ENCODE measurements around the gene CDH4. TPM values are rescaled to one million over a fixed set of nuclear protein-coding genes. Genes with fewer than 3 reads are reported as not detected.
A peak's percentile ranks its signal among the peaks of the same experiment; 100 is the strongest.

CDH4 gene
- total and polyA plus RNA-seq, 2 of the 13 experiments (the other 11 are each of a cell fraction or from before 2014, with no cell fraction given) = not detected

DNA sequence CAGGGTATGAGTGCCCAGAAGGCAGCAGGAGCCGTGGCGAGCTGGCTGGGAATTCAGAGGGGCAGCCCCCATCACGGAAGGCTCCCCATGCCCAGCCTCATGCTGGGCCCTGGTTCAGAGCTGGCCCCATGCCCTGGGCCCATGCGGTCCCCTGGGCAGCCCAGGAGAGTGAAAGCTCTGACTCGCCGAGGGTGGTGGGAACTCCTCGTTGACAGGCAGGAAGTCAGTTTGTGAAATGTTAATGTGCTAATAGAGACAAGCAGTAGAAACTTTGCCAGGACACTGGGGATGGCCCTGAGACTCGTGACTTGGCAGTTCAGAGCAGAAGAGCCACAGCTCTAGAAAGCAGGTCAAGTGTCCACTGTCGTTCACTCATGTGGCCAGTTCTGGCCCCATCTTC, 460.6 kb downstream of the CDH4 start:
- no TSS peak for BruUV-seq (replicated peaks)
- no peak overlapping the region for H3K4me3 ChIP-seq (replicated peaks in 1 of 3; ENCODE audit: insufficient read depth in 1 of 3, low read depth in 2 of 3, low read length in 3 of 3)
- H3K4me1 ChIP-seq (ENCODE audit: insufficient read depth, low read length) = no peaks in the 10 kb centered on the region
- TF ChIP-seq, protein P1, sequence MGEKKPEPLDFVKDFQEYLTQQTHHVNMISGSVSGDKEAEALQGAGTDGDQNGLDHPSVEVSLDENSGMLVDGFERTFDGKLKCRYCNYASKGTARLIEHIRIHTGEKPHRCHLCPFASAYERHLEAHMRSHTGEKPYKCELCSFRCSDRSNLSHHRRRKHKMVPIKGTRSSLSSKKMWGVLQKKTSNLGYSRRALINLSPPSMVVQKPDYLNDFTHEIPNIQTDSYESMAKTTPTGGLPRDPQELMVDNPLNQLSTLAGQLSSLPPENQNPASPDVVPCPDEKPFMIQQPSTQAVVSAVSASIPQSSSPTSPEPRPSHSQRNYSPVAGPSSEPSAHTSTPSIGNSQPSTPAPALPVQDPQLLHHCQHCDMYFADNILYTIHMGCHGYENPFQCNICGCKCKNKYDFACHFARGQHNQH (CRISPR knock-in tag; IDR thresholded peaks at IDR 0.05) = no peak
- TF ChIP-seq XBP1 (CRISPR knock-in tag; IDR thresholded peaks at IDR 0.05) (no peak), HNRNPH1 (optimal IDR thresholded peaks at IDR 0.05; ENCODE audit: low read depth, low read length) (no peak), CCAR2 (optimal IDR thresholded peaks at IDR 0.05; ENCODE audit: low read depth, low read length) (no peak), FOXM1 (CRISPR knock-in tag; IDR thresholded peaks at IDR 0.05) (no peak), ZNF354B (CRISPR knock-in tag; IDR thresholded peaks at IDR 0.05) (no peak)
- ChIA-PET CTCF (ENCODE audit: low intra/inter-chr PET ratio, low total read pairs) (no interaction called here), POLR2A (no interaction called here)
- FAIRE-seq = no peak
- H3K27me3 ChIP-seq (ENCODE audit: control insufficient read depth in 1 of 2, insufficient read depth in 2 of 2, low read length in 2 of 2) = peaks cover 6 to 13% of the 10 kb centered on the region in 2 experiments; a peak in 4 of 5 replicates
- H3K36me3 ChIP-seq (replicated peaks in 1 of 2; ENCODE audit: control insufficient read depth in 1 of 2, insufficient read depth in 2 of 2, low read length in 2 of 2) = no peaks in the 10 kb centered on the region
- no peak overlapping the region for H3K9ac ChIP-seq (ENCODE audit: insufficient read depth, low read depth, low read length)
- 13% methylated on average over 9 of the region's 9 CpGs for WGBS (ENCODE audit: low lambda C conversion rate)
- H4K20me1 ChIP-seq (ENCODE audit: insufficient read depth, low read length) = no peaks in the 10 kb centered on the region
- ATAC-seq = no peak
- intact Hi-C loops (cut with micrococcal nuclease; ENCODE audit: unreplicated experiment) (no loop called here), in situ Hi-C loops (cut with HindIII; ENCODE audit: extremely low pct_ligation_motif_present, low pct_unique_long_range_greater_than_20kb) (no loop called here)
- no peak for DNase-seq (ENCODE audit: low spot score)
- no peaks in the 10 kb centered on the region for H3K79me2 ChIP-seq (ENCODE audit: insufficient read depth, low read length)
- H3K9me3 ChIP-seq (ENCODE audit: low read length) = peaks cover 26% of the 10 kb centered on the region
- H3K27ac ChIP-seq (ENCODE audit: extremely low read length, insufficient read depth, low read length) = no peak overlapping the region
- H2AFZ ChIP-seq (ENCODE audit: low read length) = no peak overlapping the region
- H3K4me2 ChIP-seq (ENCODE audit: low read depth, low read length) = no peak overlapping the region

DNA sequence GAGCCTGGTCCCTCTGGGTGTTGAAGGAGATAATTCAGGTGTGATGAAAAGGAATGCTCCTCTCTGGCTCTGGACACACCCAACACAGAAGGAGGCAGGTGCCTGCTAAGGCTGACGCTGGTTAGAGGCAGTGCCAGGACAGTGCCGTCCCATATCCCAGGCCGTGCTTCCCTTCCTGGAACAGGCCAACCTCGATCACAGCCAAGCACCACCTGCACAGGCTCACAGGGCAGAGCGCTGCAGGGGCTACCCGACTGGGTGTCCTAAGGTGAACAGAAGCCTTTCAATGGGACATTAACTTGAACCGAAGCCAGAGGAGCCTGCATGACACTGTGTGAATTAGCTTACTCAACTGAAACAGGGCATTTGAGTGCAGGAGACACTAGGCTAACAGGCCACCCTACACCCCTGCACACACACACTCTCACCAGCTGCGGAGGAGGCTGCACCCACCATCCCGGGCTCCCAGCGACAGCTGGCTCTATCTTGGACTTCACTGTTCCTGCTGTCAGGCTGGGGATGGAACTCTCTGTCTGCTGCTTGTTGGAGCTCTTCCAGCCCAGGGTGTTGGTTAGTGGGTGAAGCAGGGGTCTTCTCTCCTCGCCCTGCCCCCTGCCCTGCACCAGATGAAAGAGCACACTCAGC, 466.4 kb downstream of the CDH4 start:
- Histone ChIP-seq H3K36me3 (replicated peaks in 1 of 2; ENCODE audit: control insufficient read depth in 1 of 2, insufficient read depth in 2 of 2, low read length in 2 of 2) (no peaks in the 10 kb centered on the region), H3K27ac (ENCODE audit: extremely low read length, insufficient read depth, low read length) (no peak overlapping the region), H3K79me2 (ENCODE audit: insufficient read depth, low read length) (no peaks in the 10 kb centered on the region), H2AFZ (ENCODE audit: low read length) (no peak overlapping the region), H3K4me1 (ENCODE audit: insufficient read depth, low read length) (no peaks in the 10 kb centered on the region), H4K20me1 (ENCODE audit: insufficient read depth, low read length) (no peaks in the 10 kb centered on the region), H3K9me3 (ENCODE audit: low read length) (peaks cover 26% of the 10 kb centered on the region), H3K27me3 (ENCODE audit: control insufficient read depth in 1 of 2, insufficient read depth in 2 of 2, low read length in 2 of 2) (peaks cover 0 to 48% of the 10 kb centered on the region in 2 experiments; a peak in 3 of 5 replicates), H3K9ac (ENCODE audit: insufficient read depth, low read depth, low read length) (no peak overlapping the region), H3K4me3 (replicated peaks in 1 of 3; ENCODE audit: insufficient read depth in 1 of 3, low read depth in 2 of 3, low read length in 3 of 3) (no peak overlapping the region), H3K4me2 (ENCODE audit: low read depth, low read length) (no peak overlapping the region)
- BruUV-seq (replicated peaks) = no TSS peak
- in situ Hi-C loops (cut with HindIII; ENCODE audit: extremely low pct_ligation_motif_present, low pct_unique_long_range_greater_than_20kb) = no loop called here
- intact Hi-C loops (cut with micrococcal nuclease; ENCODE audit: unreplicated experiment) = no loop called here
- WGBS (ENCODE audit: low lambda C conversion rate) = 4% methylated on average over 11 of the region's 11 CpGs
- no peak for DNase-seq (ENCODE audit: low spot score)
- ChIA-PET POLR2A (no interaction called here), CTCF (ENCODE audit: low intra/inter-chr PET ratio, low total read pairs) (no interaction called here)
- peak; percentile 16; the same call in 1 of the 3 replicates for ATAC-seq
- no peak for FAIRE-seq
- TF ChIP-seq ZKSCAN8 (CRISPR knock-in tag; IDR thresholded peaks at IDR 0.05; ENCODE audit: borderline replicate concordance) (no peak), NFYC (CRISPR knock-in tag; IDR thresholded peaks at IDR 0.05) (no peak), ZNF44 (CRISPR knock-in tag; IDR thresholded peaks at IDR 0.05) (no peak), CENPT (CRISPR knock-in tag; IDR thresholded peaks at IDR 0.05; ENCODE audit: low read depth) (no peak), STAG1 (CRISPR knock-in tag; IDR thresholded peaks at IDR 0.05) (no peak), AGO2 (optimal IDR thresholded peaks at IDR 0.05; ENCODE audit: low read depth, low read length) (no peak), ZNF496 (CRISPR knock-in tag; IDR thresholded peaks at IDR 0.05; ENCODE audit: insufficient replicate concordance) (no peak), FOXK1 (CRISPR knock-in tag; IDR thresholded peaks at IDR 0.05; ENCODE audit: borderline replicate concordance, low read depth) (no peak)
- TF ChIP-seq, protein P2, sequence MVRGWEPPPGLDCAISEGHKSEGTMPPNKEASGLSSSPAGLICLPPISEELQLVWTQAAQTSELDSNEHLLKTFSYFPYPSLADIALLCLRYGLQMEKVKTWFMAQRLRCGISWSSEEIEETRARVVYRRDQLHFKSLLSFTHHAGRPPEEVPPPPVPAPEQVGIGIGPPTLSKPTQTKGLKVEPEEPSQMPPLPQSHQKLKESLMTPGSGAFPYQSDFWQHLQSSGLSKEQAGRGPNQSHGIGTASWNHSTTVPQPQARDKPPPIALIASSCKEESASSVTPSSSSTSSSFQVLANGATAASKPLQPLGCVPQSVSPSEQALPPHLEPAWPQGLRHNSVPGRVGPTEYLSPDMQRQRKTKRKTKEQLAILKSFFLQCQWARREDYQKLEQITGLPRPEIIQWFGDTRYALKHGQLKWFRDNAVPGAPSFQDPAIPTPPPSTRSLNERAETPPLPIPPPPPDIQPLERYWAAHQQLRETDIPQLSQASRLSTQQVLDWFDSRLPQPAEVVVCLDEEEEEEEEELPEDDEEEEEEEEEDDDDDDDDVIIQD (CRISPR knock-in tag; IDR thresholded peaks at IDR 0.05; ENCODE audit: low read depth) = no peak
- TF ChIP-seq, protein P3, sequence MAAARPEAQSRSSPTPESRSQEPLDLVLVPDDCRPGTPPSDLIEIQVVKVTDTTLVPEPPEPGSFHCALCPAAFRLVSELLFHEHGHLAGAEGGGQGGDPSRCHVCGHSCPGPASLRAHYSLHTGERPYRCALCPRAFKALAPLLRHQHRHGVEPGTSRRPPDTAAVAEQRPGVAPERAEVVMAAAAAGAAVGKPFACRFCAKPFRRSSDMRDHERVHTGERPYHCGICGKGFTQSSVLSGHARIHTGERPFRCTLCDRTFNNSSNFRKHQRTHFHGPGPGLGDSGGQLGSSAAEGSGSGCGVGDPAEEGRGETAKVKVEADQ (CRISPR knock-in tag; IDR thresholded peaks at IDR 0.05; ENCODE audit: borderline replicate concordance) = no peak

Measured in HepG2 (cell line).